Muscle layer of colon (tissue), 2 donors: ENCODE measurements around the gene ARPC2.
"Not testable (repeated sequence)": the region's sequence is repeated elsewhere in the genome, so short reads cannot be mapped to it uniquely, and the experiment has no call there.

ENCODE experiments used
- H3K27ac ChIP-seq: one replicate; pipeline ENCODE4 v1.7.0; 2013; ENCODE audit warnings: low read depth, mild to moderate bottlenecking, low read length, moderate library complexity
- H3K27me3 ChIP-seq, 2 donors: one replicate each; pipeline ENCODE4 v1.7.0; 2013; ENCODE audit warnings: low read length in 2 of 2, mild to moderate bottlenecking in 2 of 2; ENCODE audit not compliant: insufficient read depth in 2 of 2, control insufficient read depth in 1 of 2
- H3K36me3 ChIP-seq: one replicate; pipeline ENCODE4 v1.7.0; 2013; ENCODE audit warnings: mild to moderate bottlenecking, low read length; ENCODE audit not compliant: insufficient read depth
- H3K4me1 ChIP-seq: one replicate; pipeline ENCODE4 v1.7.0; 2013; ENCODE audit warnings: mild to moderate bottlenecking, low read length; ENCODE audit not compliant: insufficient read depth
- H3K4me3 ChIP-seq, 2 donors: one replicate each; pipeline ENCODE4 v1.7.0; 2013; ENCODE audit warnings: low read length in 2 of 2, low read depth in 1 of 2, mild to moderate bottlenecking in 1 of 2, moderate library complexity in 1 of 2
- H3K9ac ChIP-seq: one replicate; pipeline ENCODE4 v1.7.0; 2013; ENCODE audit warnings: low read length
- H3K9me3 ChIP-seq: one replicate; pipeline ENCODE4 v1.7.0; 2013; ENCODE audit warnings: mild to moderate bottlenecking, low read length
- donor health status: abdominal sarcoma.
- donor health status: Adenocarcinoma of cecum.

Gene ARPC2

DNA sequence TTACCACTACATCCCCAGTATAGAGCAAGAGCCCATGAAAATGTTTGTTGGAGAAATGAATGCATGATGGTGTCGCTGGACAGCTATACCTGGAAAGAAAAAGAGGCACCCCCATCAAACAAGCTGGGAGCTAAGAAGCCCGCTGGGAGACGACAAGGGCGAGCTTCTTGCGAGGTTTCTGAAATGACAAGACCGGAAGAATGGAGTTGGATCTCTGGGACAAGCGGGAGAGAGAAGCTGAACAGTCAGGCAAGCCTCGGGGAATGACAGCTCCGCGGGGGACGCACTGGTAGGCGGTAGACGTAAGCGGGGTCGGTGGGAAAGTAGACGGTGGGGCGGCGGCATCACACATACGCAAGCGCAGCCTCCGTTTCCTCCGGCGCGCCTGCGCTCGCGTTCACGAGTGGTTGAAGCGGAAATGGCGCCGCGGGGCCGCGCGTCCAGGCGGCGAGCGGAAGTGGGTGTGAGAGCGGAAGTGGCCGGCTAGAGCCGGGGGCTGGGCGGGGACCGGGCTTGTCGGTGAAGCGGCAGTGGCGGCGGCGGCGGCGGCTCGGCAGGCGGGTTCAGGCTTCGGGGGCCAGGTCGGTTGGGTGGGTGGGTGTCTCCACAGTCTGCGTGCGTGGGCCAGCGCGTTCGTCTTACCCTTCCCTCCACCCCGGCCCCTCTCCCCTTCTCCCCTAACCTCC, at the start of gene ARPC2:
Gene ARPC2 (plus strand): TSS at position 516 of the 686 bp plus-strand sequence. CDS start 282 bp downstream, outside the sequence.
- H3K4me1 ChIP-seq = peaks cover 46% of the 10 kb centered on the region
- H3K9me3 ChIP-seq = no peaks in the 10 kb centered on the region
- peak within 1 kb of the TSS; percentile 71 for H3K9ac ChIP-seq

DNA sequence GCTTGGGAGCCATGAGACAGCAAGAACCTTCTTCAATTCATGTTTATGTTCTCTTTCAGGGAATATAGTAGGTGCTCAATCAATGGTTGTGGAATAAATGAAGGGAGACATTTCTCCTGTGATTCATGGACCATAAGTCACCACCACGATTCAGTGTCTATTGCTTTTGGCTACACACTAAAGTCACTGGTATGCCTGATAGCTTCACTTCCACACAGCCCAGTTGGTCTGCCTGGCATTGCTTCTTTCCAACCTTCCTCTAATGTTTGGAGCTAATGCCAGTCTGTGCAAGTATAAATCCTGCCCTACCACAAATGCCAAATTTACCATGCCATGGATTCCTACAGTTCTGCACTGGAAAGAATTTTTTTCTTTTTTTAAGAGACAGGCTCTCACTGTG, 49.0 kb upstream of the ARPC2 start:
- Histone ChIP-seq H3K4me3 (no peak overlapping the region), H3K9ac (no peak overlapping the region), H3K36me3 (no peaks in the 10 kb centered on the region), H3K9me3 (no peaks in the 10 kb centered on the region), H3K27ac (no peak overlapping the region), H3K27me3 (no peaks in the 10 kb centered on the region), H3K4me1 (no peaks in the 10 kb centered on the region)

More for the DNA sequence above, at the start of gene ARPC2:
- Histone ChIP-seq H3K4me3 (peak within 1 kb of the TSS; percentile 85 to 89), H3K27ac (peak within 1 kb of the TSS; percentile 95), H3K27me3 (no peaks in the 10 kb centered on the region), H3K36me3 (no peaks in the 10 kb centered on the region)

DNA sequence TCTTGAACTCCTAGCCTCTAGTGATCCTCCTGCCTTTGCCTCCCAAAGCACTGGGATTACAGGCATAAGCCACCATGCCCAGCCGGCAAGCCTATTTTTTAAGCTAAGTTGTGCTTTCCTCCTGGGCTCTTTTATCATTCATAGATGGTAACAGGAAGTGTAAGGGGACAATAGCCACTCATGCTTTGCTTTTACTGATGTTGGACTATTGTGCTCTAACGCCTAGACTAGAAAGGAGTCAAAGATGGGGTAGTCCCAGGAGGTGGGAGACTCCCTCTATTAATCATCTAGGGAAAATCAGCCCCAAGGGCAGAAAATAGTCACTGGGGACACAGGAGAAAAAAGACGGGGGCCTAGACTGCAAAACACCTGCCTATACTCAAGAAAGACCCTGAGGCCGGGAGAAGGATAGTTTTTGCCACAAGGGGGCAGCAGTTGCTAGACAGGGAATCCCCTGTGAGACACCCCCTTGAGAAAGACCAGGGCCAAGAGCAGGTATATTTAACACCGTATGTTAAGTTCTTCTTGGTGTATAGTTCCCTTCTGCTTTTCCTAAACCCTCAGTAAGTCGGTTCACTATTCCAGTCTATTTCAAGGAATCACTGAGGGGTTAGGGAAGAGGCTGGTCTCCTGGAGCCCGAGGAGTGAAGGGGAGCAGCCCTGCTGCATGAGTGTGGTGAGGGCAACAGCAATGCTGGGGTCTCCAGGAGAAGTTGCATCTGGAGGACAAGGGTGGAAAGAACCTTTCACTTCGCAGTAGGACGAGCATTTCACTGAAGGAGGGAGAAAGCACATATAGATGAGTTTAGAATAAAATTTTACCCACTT, 48.1 kb upstream of the ARPC2 start:
- Histone ChIP-seq H3K27ac (no peak overlapping the region), H3K36me3 (no peaks in the 10 kb centered on the region), H3K27me3 (no peaks in the 10 kb centered on the region), H3K4me3 (no peak overlapping the region), H3K9ac (no peak overlapping the region), H3K9me3 (no peaks in the 10 kb centered on the region), H3K4me1 (no peaks in the 10 kb centered on the region)

DNA sequence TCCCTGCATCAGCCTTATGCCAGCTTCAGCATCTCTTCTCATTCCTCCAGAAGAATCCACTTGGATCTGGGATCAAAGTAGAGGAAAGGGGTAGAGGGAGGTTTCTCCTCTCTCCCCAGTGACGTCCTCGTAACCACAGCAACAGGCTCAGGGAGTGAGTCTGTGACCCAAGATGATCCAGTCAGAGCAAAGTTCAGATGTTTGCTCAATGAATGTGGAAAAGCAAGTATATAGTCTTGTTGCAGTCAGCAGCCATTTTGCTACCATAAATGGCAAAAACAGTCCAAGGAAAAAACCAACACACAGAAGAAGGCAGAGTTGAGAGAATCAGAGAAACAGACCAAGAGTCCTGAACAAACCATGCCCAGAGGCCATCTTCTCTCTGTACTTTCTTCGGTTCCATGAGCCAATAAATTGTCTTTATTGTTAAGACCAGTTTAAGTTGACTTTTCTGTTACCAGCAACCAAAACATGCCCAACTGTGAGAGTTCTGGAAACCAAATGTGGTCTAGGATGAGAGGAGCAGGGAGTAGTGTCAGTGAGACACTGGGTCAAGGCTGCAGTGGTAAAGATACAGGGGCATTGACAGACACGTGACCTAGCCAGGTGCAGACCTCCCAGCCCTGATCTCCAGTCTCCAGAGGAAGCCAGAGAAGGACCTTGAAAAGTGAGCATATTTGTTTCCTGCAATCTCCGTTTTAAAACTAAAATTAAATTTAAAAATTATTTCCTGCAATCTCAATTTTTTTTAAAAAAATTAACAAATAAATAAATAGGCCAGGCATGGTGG, 47.0 kb upstream of the ARPC2 start:
- Histone ChIP-seq H3K27ac (no peak overlapping the region), H3K27me3 (no peaks in the 10 kb centered on the region), H3K36me3 (no peaks in the 10 kb centered on the region), H3K4me1 (no peaks in the 10 kb centered on the region), H3K9ac (no peak overlapping the region), H3K9me3 (no peaks in the 10 kb centered on the region), H3K4me3 (no peak overlapping the region)

DNA sequence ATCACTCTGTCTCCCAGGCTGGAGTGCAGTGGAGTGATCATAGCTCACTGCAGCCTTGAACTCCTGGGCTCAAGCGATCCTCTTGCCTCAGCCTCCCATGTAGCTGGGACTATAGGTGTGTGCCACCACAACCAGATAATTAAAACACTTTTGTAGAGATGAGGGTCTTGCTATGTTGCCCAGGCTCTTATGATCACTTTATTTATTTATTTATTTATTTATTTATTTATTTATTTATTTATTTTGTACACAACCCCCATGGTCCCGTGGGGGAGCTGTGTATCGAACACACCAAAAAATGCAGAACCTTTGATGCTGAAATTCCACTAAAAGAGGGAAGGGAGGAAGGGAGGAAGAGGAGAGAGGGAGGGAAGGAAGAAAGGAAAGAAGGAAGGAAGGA, 45.2 kb upstream of the ARPC2 start:
- H3K4me1 ChIP-seq, H3K27ac ChIP-seq, H3K4me3 ChIP-seq, H3K9me3 ChIP-seq, H3K36me3 ChIP-seq, H3K9ac ChIP-seq, H3K27me3 ChIP-seq: not testable (repeated sequence)

DNA sequence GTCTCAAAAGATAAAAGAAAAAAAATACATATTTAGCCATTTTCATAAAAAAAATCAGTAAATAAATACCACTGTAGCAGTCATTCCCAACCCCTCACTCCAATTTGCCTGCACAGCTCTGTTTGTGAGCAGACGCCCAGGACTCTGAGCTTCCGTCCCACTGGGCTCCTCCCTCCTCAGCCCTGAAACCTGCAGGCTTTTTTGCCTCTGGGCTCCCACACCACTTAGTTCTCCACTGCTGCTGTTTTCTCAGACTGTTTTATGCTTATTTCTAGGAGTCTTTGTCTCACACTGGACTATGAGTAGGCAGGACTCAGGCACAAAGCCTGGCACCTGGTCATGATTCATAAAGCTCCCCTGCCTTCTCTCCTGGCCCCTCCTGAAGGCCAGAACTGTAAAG, 44.1 kb upstream of the ARPC2 start:
- Histone ChIP-seq H3K36me3 (no peaks in the 10 kb centered on the region), H3K4me1 (no peaks in the 10 kb centered on the region), H3K9me3 (no peaks in the 10 kb centered on the region), H3K4me3 (no peak overlapping the region), H3K27ac (no peak overlapping the region), H3K9ac (no peak overlapping the region), H3K27me3 (no peaks in the 10 kb centered on the region)

DNA sequence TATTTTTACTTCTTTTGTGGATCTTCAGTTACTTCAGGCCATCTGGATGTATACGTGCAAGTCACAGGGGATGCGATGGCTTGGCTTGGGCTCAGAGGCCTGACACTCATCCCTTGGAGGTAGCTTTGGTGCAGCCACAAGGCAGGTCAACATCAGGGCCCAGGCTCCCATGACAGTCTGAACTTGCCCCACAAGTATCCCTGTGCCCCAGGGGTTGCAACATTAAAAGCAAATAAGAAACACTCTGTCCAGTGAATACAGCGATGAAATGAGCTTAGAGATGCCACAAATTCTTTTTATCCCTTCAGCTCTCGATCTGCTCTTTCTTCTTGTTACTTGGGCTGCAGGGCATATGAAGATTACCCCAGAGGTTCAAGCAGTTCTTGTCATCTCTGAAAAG, 37.2 kb upstream of the ARPC2 start:
- H3K9ac ChIP-seq = no peak overlapping the region
- no peaks in the 10 kb centered on the region for H3K27me3 ChIP-seq
- H3K27ac ChIP-seq = no peak overlapping the region
- peaks cover 6% of the 10 kb centered on the region for H3K4me1 ChIP-seq
- H3K4me3 ChIP-seq = no peak overlapping the region
- H3K36me3 ChIP-seq = no peaks in the 10 kb centered on the region
- no peaks in the 10 kb centered on the region for H3K9me3 ChIP-seq

DNA sequence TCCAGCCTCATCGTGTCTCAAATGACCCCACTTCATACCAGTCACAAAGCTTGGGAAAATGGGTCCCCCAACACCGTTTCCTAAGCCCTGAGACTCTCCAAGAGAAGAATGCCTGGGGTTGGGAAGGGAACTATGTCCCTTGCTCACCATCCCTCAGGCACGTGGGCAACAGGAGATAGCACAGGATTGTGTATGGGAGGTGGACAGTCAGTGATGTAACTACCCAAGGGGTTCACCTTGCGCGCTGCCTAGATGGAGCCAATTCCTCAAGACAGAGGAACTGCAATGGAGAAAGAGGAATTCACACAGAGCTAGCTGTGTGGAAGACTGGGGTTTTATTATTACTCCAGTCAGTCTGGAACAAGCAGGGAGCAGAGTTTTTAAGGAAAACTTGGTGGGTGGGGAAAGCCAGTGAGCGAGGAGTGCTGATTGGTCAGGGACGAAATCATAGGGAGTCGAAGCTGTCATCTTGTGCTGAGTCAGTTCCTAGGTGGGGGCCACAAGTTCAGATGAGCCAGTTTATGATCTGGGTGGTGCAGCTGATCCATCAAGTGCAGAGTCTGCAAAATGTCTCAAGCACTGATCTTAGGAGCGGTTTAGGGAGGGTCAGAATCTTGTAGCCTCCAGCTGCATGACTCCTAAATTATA, 36.4 kb upstream of the ARPC2 start:
- Histone ChIP-seq H3K36me3 (no peaks in the 10 kb centered on the region), H3K9me3 (no peaks in the 10 kb centered on the region), H3K27ac (no peak overlapping the region), H3K4me3 (no peak overlapping the region), H3K4me1 (peaks cover 6% of the 10 kb centered on the region), H3K27me3 (no peaks in the 10 kb centered on the region), H3K9ac (no peak overlapping the region)

DNA sequence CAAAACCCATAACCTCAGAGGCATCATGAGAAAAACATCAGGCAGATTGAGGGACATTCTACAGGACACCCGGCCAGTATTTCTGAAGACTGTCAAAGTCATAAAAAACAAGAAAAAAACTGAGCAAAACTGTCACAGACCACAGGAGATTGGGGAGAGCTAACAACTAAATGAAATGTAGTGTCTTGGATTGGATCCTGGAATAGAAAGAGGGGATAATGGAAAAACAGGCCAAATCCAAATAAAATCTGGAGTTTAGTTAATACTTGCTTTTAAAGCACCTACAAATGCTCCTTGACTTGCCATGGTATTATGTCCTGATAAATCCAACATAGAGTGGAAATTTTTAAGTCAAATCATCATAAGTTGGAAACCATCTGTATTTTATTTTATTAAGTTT, 32.7 kb upstream of the ARPC2 start:
- Histone ChIP-seq H3K27me3 (no peaks in the 10 kb centered on the region), H3K9ac (no peak overlapping the region), H3K4me1 (peaks cover 34% of the 10 kb centered on the region), H3K27ac (no peak overlapping the region), H3K36me3 (no peaks in the 10 kb centered on the region), H3K9me3 (no peaks in the 10 kb centered on the region), H3K4me3 (no peak overlapping the region)

DNA sequence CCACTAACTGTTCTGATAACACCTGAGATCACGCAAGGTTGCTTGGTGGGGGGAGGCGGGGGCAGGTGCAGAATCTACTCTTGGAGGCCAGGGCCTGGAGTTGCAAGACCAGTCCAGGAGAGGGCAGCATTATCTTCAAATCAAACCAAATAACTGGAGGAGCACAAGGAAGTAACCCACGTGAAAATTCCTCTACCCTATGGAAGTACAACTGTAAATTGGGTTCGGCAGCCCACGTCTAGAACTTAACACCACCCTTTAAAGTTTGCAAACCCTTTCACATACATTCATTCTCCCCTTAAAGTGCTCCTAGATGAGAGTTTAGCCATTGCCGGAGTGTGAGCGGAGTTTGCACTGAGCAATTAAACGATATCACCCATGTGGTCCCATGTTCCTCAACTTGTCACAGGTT, 30.6 kb upstream of the ARPC2 start:
- no peaks in the 10 kb centered on the region for H3K9me3 ChIP-seq
- peak overlapping the region; percentile 82 for H3K27ac ChIP-seq
- no peaks in the 10 kb centered on the region for H3K36me3 ChIP-seq
- H3K4me1 ChIP-seq = peaks cover 34% of the 10 kb centered on the region
- H3K4me3 ChIP-seq = peak overlapping the region in 1 of 2 donors; percentile 10
- H3K27me3 ChIP-seq = no peaks in the 10 kb centered on the region
- H3K9ac ChIP-seq = no peak overlapping the region

DNA sequence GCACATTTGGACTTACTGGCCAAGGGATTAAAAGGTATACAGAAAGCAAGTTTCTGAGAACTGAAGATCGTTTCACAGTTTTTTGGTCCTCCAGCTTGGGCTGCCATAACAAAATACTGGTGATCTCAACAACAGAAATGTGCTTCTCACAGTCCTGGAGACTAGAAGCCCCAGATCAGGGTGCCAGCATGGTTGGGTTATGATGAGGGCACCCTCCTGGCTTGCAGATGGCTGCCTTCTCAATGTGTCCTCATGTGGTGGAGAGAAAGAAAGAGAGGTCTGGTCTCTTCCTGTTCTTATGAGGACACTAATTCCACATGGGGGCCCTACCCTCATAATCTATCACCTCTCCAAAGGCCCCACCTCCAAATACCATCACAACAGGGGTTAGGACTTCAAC, 30.1 kb upstream of the ARPC2 start:
- H3K4me3 ChIP-seq = peak overlapping the region; percentile 10 to 23
- no peaks in the 10 kb centered on the region for H3K27me3 ChIP-seq
- no peaks in the 10 kb centered on the region for H3K9me3 ChIP-seq
- H3K9ac ChIP-seq = no peak overlapping the region
- H3K27ac ChIP-seq = peak overlapping the region; percentile 82
- H3K36me3 ChIP-seq = no peaks in the 10 kb centered on the region
- H3K4me1 ChIP-seq = peaks cover 31% of the 10 kb centered on the region
